Neural cell (in vitro differentiated cells): ENCODE data around the gene PLCH1.

Experiments
- CTCF ChIP-seq: fragments of 450-650 bp; IDR thresholded peaks from 2 replicates; pipeline ENCODE4 v1.5.1; 2014; ENCODE audit warnings: antibody characterized with exemption, mild to moderate bottlenecking, moderate library complexity; ENCODE audit not compliant: poor library complexity, severe bottlenecking
- EZH2 ChIP-seq: fragments of 200-600, 300-800 bp; shearing (Covaris generic), sonication (generic); IDR thresholded peaks from 2 replicates; pipeline ENCODE4 v1.6.1; 2014; ENCODE audit warnings: antibody characterized with exemption, low read length, borderline replicate concordance, mild to moderate bottlenecking; ENCODE audit not compliant: insufficient read depth, poor library complexity, severe bottlenecking

GRCh38 chr3:155553780-155554179 lies 191.1 kb downstream of the PLCH1 start:
- no peak for TF ChIP-seq CTCF
- no peak for TF ChIP-seq EZH2
